ENCODE data around the gene TADA1.
A peak's percentile ranks its signal among the peaks of the same experiment; 100 is the strongest.

Gene TADA1, protein sequence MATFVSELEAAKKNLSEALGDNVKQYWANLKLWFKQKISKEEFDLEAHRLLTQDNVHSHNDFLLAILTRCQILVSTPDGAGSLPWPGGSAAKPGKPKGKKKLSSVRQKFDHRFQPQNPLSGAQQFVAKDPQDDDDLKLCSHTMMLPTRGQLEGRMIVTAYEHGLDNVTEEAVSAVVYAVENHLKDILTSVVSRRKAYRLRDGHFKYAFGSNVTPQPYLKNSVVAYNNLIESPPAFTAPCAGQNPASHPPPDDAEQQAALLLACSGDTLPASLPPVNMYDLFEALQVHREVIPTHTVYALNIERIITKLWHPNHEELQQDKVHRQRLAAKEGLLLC

DNA sequence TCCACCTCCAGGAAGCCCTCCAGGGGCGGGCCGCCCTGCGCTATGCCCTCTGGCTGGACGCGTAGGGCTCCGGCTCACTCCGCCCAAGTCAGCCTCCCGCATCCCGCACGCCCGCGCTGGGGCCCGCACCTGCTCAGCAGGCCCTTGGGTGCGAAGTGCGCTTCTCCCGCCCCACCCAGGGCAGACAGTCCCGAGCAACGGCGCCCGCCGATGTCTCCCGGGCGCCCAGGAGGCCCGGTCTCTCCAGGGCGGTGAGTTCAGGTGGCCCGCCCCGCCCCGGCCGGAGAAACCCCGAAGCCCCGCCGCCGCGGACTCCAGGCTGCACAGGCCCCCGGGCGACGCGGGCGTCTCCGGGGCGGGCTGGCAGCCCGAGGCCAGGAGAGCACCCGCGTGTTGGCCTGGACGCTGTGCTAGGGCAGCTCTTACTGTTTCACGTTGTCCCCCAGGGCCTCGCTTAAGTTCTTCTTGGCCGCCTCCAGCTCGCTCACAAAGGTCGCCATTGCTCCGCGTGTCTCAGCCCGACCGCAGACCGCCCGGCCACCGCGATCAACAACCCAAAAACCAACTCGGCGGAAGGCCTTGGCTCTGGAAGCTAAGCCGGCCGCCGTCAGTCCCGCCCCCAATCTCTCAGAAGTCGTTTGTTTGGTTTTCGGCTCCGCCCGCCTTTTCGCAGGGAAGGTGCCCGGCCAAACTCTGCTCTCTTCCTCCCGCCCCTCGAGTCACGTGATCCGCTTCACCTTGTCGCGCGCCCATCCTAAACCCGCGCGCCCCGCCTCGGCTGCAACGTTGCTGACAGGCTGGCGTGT, at the start of gene TADA1:
Gene TADA1, minus strand, starts transcription at position 531 of the 806 bp plus-strand sequence. Its CDS starts 31 bp downstream, at position 500.
- DNase-seq (ENCODE audit: low spot score) = peak; percentile 100

DNA sequence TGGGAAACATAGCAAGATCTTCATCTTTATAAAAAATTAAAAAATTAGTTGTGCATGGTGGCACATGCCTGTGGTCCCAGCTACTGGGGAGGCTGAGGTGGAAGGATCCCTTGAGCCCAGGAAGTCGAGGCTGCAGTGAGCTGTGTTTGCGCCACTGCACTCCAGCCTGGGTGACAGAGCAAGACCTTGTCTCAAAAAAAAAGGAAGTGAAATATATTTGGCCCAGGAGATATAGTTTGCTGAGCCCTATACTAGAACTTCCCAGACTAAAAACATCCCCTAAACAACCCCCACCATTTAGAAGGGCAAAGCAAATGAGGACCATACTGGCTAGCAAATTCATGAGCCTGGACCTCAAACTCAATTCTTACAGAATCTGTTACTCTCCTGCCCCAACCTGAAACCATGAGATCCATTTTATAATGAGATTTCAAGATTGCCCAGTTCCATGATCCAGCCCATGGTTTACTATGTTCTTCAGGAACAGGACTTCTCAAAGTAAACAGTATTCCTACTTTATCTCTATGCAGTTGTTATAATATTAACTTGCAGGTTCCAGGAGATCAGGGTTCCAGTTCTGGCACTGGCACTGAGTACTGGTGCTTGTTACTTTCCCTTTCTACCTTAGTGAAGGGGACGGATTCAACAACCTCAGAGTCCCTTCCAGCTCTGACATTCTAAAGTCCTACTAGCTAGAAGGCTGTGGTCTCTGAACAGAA, 48.9 kb upstream of the TADA1 start:
- peak; percentile 58 for DNase-seq (ENCODE audit: low spot score)

DNA sequence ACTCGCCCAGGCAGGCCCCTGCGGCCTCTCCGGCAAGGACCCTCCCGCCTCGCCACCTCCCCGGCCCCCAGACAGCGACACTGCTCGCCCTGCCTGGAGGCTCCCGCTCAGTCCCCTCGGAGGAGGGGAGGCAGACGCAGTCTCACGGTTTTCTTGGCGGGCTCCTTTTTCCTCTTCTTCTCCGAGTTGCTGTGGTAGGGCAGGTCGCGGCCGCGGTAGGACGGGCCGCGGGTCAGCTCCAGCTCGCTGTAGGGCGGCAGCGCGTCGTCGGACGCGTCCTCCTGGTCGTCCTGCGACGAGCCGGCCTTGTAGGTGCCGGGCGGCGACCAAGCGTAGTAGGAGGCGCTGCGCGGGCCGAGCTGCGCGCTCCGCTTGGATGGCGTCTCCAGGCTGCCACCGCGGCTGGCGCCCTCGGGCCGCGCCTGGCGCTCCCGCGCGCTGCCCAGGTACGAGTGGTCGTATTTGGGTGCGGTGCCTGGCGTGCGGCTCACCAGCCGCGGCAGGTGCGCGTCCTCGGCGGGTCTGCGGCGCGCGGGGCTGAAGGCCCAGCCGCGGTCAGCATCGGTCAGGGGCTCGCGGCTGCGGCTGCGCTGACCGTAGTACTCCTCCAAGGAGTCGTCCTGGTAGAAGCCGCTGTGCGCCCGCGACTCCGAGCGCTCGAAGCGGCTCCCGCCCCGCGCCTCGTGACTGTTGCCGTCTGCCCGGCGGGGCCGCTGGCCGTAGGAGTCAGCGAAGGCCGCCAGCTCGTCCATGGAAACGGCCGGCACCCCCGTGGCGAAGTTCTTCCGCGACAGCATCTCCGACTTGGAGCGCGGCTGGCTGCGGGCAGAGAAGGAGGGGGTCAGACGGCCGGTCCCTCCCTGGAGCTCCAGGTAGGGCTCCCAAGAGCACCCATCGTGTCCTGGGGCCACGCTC, 44.8 kb upstream of the TADA1 start:
- DNase-seq (ENCODE audit: low spot score) = no peak

DNA sequence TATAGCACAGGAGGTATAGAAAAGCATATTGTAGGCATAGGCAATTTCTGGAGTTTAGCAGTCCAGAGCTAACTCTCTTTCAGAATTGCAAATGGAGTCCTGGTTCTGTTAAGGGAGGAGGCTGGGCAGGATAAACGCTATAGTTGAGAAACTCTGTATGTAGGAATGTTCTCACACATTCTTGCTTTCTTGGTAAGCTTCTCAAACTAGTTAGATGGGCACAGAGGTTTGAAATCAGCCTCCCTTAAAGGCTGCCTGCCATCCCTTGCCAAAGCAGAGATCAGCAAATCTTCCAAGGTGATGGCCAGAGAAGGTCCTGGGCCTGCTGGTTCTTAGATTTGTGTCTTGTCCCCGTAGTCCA, 42.9 kb upstream of the TADA1 start:
- no peak for DNase-seq (ENCODE audit: low spot score)

DNA sequence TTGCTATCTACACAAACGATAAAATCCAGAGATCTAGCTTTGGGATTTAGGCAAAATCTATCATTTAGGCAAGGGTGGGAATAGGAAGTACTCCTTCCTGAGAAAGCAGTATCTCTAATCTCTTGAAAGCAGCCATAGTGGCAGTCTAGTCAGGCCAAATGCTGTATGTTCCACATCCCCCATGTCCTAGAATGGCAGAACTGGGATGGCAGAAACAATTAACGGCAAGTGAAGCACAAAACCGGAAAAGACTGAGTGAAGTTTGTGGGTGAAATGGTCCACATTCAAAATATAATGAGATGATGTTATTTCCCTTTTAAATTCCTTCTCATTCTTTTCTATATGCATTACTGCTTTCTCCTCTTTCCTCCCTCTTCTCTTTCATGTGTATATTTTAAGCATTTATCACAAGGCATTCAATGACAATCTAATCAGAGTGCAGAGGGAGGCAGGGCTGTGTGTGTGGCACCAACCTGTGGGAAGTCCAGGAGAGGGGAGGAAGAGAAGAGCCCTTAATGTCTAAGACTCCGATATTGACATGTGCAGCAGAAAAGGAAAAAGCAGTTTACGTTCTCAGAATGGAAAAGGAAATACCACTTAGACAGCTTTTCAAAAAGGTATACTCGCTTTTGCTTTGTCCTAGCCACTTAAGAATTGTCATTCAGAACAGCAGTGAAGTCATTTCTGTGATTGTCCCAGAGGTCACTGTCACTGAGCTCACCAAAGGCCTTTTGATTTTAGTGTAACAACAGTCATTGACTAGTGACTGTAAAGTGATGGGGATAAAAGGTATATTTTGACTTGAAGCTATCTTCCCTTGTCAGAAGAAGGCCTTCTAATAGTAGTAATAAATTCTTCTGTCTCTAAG, 42.3 kb upstream of the TADA1 start:
- no peak for DNase-seq (ENCODE audit: low spot score)

DNA sequence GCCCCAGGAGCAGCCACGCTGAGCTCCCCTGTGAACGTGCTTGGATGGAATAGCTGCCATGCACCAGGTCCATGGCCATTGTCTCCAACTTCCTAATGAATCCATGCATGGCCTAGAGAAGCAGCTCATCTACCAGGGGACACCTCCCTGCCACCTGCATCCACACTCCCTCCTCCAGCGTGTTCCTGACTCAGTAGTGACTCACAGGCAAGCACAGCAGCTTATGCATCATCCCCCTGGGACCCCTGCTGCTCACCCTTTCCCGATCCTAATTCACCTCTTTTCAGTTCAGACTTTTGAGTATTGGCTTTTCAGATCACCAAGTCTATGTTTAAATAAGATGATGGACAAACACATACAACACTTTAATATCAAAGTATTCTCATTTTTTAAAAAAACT, 39.9 kb upstream of the TADA1 start:
- DNase-seq (ENCODE audit: low spot score) = no peak

DNA sequence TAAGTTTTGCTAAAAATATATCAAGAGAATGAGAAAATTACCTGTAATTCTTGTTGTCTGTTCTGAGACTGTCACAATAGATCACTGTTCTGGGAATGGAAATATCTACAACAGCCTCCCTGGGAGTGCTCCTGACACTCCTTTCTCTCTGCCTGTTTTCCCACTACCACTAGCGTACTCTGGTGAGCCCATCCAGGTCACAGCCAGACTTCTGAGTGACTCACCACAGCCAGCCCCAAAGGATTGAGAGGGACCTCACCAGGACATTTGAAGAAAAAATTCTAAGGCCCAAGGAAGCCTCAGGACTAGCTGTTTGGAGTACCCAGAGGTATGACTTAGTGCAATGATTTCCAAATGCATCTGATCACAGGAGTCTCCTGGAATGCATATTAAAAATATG, 39.0 kb upstream of the TADA1 start:
- DNase-seq (ENCODE audit: low spot score) = no peak

DNA sequence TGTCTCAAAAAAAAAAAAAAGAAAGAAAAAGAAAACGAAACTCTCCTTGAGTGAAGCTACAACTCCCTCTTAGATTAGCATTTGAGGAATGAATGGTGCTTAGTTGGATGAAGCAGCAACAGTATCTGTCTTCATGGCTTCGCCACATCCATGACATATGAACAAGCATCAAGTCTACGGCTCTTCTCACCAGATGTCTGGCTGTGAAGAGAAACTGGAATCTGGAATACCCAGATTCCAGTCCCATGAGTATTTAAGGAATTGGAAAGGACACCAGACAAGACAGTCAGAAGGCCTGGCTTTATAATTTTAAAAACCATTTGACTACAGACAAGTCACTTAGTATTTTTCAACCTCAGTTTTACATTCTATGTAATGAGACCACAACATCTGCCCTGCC, 38.0 kb upstream of the TADA1 start:
- no peak for DNase-seq (ENCODE audit: low spot score)

DNA sequence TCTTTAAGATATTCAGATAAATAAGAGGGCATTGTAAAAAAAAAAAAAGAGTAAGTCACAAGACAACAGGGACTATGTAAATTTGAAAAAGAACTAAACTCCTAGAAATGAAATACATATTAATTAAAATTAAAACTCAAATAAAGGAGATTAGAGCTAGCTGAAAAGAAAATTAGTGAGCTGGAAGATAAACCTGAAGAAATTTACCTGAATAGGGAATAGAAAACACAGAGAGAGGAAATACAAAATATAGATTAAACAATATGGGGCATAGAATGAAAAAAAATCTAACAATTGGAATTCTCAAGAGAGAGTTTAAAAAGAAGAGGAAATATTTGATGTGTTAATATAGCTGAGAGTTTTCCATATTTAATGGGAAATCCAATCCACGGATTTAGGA, 35.6 kb upstream of the TADA1 start:
- DNase-seq (ENCODE audit: low spot score) = no peak

DNA sequence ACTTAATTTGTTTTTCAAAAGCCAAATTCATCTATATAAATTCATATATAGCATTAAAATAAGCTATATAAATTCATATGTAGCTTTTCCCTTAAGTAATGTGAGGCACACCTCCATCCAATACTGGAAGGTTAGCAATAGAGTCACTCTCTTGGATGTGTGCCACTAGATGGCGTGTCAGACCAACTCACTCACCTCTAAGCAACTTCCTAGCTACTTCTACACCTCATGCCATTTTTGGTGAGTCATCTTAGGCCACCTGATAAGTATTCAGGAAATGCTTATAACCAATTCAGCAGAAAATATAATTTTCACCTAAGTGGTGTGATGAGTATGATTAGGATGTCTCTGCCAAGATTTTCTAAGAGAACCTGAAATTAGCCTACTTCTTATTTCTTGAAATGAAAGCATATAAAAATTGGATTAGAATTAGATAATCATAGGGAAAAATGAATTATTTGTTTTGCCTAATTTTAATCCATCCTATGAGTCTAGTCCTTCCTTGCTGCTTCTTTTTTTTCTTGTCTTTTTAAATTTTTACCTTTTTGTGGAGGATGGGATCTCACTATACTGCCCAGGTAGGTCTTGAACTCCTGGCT, 34.4 kb upstream of the TADA1 start:
- DNase-seq (ENCODE audit: low spot score) = peak; percentile 94

DNA sequence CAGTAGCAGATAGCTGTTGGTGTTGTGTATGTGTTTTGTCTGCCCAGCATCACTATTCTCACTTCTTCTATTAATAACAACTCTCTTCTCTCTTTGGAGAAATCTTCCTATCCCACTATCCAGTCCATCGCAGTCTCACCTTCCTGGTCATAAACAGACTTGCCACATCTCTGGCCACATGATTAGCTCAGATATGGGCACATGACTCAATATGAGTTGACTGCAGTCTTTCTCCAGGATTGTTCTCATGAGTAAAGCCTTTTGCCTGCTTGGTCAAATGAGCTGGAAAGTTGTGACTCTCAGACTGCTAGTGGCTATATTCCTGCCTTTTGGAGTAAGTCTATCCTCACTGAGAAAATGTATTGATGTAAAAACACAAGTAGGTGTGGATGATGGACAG, 32.9 kb upstream of the TADA1 start:
- DNase-seq (ENCODE audit: low spot score) = no peak

DNA sequence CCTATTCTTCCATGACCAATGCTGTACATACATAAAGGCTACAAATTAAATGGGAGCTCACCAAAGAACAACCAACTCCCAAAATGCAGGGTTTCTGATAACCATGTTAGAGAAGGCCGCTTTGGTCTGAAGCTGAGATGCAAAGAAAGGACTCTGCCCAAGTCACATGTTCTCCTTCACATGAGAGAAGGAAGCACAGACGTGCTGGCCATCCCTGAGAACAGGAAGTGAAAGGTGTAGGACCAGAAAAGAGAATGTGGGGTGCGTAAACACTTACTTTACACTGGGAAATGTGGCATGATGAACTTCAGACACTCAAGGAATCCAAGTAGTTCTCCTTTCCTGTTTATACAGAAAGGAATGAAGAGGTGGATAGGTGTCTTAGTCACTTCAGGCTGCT, 31.7 kb upstream of the TADA1 start:
- DNase-seq (ENCODE audit: low spot score) = peak; percentile 31

DNA sequence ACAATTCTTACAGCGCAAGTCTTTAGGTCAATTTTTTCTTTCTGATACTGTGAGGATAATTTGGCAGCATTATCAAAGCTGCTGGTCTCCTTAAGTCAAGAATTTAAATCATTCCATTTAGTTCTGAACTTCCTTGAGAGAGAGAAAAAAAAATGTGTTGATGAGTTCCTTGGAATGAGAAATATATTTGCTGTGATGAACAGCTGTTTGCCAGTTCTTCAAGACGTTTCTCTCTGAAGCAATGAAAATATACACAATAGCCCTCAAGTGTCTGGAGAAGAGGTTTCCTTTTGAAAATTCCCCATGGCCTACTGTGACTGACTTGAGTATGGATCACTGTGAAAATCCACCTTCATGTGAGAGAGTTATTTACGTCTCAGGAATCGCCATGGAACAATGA, 31.0 kb upstream of the TADA1 start:
- DNase-seq (ENCODE audit: low spot score) = no peak

DNA sequence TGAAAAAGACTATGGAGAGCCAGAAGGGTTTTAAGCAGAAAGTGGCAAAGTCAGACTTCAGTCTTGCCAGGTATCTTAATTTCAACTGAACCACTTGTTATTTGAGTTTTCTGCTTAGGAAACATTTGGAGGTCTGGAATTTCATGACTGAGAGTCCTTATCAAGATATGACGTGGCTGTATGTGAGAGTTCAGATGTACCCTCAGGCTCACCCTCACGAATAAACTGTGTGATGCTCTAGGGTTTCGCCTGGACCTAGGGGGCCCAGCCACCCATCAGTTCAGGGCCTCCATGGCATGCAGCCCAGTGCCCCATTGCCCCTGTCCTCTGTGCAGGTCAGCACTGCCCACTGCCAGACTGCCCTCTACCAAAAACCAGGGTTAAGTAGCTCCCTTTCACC, 30.6 kb upstream of the TADA1 start:
- DNase-seq (ENCODE audit: low spot score) = no peak

DNA sequence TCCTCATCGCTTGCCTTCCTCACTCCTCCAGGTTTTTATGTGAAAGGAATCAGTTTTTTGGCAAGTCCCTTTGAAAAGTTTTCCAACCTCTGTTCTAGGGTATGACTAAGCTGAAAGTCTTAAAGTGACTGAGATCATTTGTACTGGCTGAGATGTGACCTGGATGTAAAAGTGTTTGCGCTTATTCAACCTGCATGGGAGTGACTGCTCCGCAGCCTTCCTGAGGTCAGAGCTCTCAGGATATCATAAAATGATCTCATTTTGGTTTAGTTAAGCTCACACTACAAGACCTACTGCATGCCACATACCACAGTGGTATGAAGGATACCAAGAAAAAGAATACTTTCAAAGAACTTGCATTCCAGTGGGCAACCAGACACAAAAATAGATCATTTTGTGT, 29.8 kb upstream of the TADA1 start:
- no peak for DNase-seq (ENCODE audit: low spot score)

DNA sequence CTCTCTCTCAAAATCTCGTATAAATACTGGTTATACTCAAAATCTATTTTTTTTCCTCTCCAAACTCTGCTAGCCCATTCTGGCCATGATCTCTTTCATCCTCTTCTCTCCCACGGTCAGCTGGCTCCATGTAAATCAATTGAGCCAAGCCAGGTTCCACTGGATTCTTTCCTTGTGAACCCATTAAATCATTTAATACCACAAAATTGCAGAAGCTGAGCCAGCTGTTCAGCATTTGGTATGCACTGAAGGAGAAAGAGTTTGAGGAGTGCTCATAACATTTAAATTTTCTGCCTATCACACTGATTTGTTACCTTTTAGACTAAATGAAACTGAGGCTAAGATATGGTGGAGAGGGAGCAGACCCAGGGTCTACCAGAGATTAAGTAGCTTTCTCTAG, 29.1 kb upstream of the TADA1 start:
- DNase-seq (ENCODE audit: low spot score) = no peak

DNA sequence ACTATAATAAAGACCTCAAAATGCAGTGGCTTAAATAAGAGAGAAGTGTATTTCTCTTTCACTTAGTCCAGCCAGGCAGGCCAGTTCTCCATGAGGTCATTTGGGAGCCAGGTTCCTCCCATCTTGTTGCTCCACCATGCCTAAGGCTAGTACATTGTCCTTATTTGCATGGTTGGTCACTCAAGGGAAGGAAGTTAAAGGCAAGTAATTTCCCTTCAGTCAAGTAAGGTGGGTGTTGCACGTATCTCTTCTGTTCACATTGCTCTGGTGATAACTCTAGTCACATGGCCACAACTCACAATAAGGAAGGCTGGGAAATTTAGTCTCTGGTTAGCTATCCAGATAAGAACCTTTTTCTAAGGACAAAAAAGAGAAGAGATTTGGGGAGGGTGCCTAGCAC, 27.2 kb upstream of the TADA1 start:
- no peak for DNase-seq (ENCODE audit: low spot score)

DNA sequence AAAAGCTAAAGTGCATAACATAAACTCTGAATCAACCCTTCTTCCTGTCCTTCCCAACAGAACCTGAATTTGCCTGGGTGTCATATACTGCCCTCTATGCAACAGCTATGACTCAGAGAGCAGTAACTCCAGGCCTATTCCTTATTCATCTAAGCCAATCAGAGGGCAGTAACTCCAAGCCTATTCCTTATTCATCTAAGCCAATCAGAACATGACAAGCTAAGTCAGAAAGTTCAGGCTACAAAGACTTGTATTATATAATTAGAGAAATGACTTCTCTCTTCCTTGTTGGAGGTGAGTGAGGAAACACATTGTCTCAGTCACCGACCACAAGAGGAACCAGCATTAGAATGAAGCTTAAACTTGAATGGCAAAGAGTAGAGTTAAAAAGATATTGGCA, 26.2 kb upstream of the TADA1 start:
- DNase-seq (ENCODE audit: low spot score) = no peak

DNA sequence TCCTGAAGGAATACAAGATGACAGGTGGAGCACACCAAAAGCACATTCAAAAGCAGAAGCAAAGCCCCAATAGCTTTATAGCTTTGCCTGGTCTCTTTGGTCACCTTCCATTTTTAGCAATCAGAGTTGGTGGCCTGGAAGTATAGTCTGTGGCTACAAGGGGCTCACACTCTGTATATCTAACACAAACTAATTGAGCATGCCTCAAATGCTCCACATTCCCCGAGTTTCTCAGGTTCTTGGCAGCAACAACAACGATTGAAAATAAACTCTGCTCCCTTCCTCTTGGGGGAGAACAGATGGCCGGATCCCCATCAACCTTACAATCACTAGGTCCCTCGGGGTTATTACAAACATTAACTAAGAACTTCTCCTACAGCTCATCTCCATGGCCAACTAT, 24.9 kb upstream of the TADA1 start:
- DNase-seq (ENCODE audit: low spot score) = no peak

DNA sequence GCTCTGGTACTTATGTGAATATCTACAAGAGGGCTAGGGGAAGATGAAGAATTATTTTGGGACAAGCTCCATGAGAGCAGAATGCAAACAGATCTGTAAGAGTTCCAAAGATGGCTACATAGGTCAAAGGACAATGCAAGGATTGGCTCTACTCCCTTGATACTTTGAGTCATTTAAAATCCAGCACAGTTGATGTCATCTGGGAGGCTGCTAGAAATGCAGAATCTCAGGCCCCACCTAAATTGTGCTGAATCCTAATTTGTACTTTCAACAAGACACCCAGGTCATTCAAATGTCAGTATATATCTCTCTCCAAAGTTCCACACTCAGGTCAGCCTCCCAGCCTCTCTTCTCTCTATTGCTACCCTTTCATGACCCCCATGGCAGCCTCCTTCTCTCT, 23.7 kb upstream of the TADA1 start:
- DNase-seq (ENCODE audit: low spot score) = no peak

DNA sequence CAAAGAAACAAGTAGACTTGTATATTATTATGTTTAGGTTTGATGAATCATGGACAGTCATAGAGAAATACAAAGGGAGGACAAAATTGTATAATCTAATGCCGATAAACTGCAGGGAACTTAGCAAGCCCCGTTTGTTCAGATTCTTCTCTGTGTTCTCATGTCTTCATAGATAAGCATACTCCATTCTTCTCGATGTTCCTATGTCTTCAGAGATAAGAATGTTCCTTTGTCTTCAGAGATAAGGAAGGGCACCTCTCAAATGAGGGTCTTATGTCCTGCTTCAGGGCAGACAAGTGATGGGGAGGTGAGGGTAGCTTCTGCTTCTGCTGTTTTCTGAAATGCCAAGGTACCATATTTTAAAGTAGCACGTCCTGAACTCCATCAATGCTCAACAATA, 19.7 kb upstream of the TADA1 start:
- DNase-seq (ENCODE audit: low spot score) = no peak

Measured in NAMALWA (cell line).